GM12875 (cell line): ENCODE data around the gene CNTNAP2.

Experiments
- H3K4me3 ChIP-seq: one replicate; pipeline ENCODE4 v1.5.1; 2011; ENCODE audit warnings: low read depth, low read length, control low read depth
- TF ChIP-seq, protein P1 (sequence below): IDR thresholded peaks from 2 replicates; pipeline ENCODE4 v1.5.1; 2011; ENCODE audit warnings: low read depth, mild to moderate bottlenecking, control low read depth, inconsistent platforms, low read length, moderate library complexity, borderline replicate concordance; ENCODE audit not compliant: insufficient read depth

Gene CNTNAP2

DNA sequence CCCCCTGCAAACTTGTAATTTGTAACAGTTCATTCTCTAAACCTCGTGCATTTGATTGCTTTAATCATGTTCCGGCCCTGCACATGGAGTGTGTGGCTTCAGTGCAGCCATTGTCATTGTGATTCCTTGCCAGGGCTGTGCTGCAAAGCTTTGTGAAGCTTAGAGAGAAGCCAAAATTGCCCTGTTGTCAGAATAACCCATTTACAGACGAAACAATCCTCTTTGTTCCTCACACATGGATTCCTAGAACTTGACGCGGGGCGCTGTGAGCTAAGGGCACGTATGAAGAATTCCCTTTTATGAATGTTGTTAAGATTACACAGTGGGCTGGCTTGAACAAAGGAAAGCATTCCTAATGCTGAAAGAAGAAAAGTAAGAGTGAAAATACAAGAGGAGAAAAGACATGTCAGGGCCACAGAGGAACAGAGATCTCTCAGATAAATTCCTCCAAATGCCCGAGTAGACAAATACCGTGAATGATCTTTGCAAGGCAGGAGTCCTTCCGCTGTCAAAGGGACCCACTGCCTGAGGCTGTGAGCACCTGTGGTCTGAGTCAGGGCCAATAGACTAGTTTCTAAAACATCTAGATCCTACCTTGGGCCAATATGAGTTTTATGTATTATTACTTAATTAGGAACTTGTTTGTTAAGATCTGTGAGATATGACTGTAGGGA lies 2268.5 kb downstream of the CNTNAP2 start:
- TF ChIP-seq, protein P1, sequence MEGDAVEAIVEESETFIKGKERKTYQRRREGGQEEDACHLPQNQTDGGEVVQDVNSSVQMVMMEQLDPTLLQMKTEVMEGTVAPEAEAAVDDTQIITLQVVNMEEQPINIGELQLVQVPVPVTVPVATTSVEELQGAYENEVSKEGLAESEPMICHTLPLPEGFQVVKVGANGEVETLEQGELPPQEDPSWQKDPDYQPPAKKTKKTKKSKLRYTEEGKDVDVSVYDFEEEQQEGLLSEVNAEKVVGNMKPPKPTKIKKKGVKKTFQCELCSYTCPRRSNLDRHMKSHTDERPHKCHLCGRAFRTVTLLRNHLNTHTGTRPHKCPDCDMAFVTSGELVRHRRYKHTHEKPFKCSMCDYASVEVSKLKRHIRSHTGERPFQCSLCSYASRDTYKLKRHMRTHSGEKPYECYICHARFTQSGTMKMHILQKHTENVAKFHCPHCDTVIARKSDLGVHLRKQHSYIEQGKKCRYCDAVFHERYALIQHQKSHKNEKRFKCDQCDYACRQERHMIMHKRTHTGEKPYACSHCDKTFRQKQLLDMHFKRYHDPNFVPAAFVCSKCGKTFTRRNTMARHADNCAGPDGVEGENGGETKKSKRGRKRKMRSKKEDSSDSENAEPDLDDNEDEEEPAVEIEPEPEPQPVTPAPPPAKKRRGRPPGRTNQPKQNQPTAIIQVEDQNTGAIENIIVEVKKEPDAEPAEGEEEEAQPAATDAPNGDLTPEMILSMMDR: no peak

DNA sequence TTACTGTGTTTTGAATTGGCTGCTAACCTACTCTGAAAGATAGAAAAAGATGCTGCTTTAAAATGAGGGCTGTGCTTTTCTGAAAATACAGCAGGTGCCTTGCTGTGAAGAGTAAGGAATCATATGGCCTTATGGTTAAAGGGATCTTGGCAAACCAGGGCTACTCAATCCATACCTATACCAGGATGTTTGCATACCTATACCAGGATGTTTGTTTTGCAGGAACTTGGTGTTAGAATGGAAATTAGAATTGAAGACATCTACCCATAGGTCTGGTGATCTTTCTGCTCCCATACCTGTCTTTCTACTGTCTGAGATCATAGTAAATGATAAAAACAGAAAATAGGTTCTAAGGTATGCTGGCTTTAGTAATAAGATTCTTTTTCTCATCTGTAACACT lies 2273.8 kb downstream of the CNTNAP2 start:
- TF ChIP-seq, protein P1: no peak
- no peak overlapping the region for H3K4me3 ChIP-seq

More for the DNA sequence above, 2268.5 kb downstream of the CNTNAP2 start:
- H3K4me3 ChIP-seq: no peak overlapping the region

DNA sequence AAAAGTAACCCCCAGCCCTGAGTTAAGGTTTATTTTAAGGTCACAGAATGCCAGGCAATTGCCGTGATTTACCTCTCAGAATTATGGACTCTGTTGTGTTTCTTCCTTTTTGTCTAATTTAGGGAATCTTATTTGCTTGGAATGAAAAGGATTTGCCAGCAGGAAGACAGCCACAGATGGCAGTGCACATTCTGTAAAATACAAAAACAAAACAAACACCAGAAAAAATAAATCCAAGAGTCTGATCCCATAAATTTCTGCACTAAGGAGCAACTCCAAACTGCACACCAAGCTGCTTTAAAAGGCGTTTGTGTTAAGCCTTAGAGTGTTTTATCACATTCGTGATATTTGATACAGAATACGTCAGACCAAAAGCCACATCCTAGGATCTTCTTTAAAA lies 2275.0 kb downstream of the CNTNAP2 start:
- TF ChIP-seq, protein P1: no peak
- H3K4me3 ChIP-seq: no peak overlapping the region

DNA sequence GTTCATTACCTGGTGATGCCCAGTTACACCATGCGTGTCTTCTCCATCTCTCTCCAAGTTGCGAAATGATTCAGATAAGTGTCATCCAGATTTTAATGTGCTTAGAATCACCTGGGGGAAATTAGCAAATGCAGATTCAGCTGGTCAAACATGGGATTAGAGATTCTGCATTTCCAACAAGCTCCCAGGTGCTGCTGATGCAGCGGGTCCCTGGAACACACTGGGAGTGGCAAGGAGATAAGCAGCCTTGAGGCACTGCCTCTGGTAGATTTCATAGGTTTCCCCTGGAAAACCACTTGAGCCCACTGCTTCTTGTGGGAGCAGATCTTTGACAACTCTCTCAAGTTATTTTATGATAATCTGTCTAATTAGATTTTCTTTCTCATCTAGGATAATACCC lies 2278.0 kb downstream of the CNTNAP2 start:
- no peak overlapping the region for H3K4me3 ChIP-seq
- TF ChIP-seq, protein P1: no peak

DNA sequence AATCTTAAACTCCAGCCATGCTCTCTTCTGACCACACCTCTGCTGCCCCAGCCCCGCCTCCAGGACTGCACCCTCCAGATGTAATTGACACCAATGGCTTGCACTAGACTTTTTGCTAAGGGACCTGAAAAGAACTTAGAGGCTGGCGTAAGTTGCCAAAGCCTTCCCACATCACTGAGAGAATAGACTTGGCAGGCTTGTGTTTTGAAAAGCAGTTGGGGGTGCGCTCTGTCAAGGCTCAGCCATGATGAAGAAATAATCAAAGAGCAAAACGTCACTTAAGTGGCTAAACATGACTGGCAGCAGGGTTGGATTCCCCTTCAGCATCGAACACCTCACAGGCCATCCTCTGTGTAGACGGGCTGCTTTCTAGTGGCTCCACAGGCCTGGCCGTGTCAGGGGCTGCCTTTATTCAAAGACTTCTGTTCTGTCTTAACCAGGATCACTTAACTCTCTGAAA lies 2278.8 kb downstream of the CNTNAP2 start:
- TF ChIP-seq, protein P1: no peak
- H3K4me3 ChIP-seq: no peak overlapping the region

DNA sequence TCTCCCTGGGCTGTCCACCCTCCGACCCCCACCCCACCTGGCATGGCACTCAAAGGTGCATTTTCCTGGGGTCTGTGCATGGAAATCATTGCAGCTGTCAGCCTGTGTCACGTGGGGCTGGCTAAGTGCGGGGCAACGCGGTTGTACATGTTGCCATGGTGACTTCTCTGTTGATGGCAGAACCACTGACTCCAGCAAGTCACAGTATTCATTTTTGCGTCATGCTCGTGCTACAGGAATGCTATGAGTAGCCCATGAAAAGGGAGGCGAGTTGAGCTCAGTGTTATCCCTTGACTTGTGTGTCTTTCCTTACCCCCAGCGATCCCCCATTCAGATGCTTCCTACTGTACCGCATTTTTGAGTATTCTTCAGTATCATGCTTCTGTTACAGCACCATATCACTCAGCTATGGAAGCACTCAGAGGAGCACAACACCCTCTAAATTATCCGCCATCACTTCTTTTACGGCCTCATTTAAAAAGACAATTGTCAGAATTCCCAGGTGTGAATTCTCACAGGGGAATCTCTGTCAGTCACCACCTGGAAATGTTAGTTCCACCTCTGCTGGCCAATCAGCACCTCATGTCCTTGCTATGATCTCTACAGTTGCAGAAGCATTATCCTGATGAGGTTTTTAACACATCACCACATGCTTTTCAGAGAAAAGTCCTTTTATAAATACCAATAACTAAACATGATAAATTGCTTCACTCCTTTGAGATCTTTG lies 2279.6 kb downstream of the CNTNAP2 start:
- no peak overlapping the region for H3K4me3 ChIP-seq
- TF ChIP-seq, protein P1: no peak

DNA sequence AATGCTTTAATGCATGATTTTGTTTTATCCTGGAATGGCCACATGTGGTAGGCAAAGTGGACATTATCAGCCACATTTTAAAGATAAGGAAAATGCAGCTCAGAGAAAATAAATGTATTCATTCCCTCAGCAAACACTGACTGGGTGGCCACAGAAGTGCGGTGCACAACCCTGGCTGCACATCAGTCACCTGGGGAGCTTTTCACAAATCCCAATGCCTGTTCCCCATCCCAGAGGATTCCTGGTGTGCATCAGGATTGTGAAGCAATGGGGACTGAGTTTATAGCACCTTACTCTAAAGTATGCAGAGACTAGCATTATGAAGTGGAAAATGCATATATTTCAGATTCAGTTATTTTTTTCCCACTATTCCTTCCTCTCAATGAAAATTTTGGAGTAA lies 2280.5 kb downstream of the CNTNAP2 start:
- H3K4me3 ChIP-seq: no peak overlapping the region
- TF ChIP-seq, protein P1: no peak
